CD4-positive, alpha-beta T cell treated with Interleukin-21 for 1 hour (primary cell): ENCODE measurements around the gene GAB3.

Experiments used
- DNase-seq: peaks from one replicate; pipeline ENCODE4 v3.0.0-alpha.2; 2020

Gene GAB3, protein sequence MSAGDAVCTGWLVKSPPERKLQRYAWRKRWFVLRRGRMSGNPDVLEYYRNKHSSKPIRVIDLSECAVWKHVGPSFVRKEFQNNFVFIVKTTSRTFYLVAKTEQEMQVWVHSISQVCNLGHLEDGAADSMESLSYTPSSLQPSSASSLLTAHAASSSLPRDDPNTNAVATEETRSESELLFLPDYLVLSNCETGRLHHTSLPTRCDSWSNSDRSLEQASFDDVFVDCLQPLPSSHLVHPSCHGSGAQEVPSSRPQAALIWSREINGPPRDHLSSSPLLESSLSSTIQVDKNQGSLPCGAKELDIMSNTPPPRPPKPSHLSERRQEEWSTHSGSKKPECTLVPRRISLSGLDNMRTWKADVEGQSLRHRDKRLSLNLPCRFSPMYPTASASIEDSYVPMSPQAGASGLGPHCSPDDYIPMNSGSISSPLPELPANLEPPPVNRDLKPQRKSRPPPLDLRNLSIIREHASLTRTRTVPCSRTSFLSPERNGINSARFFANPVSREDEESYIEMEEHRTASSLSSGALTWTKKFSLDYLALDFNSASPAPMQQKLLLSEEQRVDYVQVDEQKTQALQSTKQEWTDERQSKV

DNA sequence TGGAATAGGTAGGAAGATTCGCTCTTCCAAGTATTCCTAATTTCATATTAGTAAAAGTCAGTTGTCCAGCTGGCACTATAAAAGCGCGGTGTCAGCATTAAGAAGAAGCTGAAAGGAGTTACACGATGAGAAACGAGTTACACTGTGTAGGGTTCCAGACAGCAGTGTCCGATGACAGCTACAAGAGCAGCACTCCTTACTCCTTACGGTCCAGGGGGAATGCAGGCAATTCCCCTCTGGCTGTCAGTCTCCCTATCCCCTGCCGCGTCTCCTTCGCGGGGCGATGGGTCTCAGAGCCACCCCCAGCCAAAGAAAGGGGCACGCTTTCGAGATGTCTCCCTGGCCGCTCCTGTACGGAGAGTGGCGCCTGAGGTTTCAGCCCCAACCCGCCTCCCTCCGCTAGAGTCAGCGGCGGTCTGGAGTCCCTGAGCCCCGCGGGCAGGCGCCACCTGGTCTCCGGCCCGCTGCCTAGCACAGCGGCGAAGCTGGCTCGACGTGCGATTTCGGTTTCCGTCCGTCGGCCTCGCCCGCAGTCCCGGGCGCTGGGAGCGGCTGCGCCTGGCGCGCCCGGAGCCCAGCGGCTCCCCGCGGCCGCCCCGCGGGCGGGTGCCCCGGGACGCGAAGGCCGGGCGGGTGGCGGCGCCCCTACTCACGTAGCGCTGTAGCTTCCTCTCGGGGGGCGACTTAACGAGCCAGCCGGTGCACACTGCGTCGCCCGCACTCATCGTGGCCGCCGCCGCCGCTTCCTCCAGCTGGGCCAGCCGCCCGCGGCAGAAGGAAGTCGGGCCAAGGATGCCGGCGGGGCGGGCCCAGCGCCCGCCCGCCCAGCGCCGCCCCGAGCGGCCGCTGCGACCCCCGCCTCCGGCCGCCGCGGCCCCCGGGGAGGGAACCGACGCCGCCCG is at the start of gene GAB3:
TSS of gene GAB3 (minus strand) at position 777 of the 902 bp plus-strand sequence. CDS start at position 725, 52 bp downstream.
- DNase-seq = peak; percentile 50

DNA sequence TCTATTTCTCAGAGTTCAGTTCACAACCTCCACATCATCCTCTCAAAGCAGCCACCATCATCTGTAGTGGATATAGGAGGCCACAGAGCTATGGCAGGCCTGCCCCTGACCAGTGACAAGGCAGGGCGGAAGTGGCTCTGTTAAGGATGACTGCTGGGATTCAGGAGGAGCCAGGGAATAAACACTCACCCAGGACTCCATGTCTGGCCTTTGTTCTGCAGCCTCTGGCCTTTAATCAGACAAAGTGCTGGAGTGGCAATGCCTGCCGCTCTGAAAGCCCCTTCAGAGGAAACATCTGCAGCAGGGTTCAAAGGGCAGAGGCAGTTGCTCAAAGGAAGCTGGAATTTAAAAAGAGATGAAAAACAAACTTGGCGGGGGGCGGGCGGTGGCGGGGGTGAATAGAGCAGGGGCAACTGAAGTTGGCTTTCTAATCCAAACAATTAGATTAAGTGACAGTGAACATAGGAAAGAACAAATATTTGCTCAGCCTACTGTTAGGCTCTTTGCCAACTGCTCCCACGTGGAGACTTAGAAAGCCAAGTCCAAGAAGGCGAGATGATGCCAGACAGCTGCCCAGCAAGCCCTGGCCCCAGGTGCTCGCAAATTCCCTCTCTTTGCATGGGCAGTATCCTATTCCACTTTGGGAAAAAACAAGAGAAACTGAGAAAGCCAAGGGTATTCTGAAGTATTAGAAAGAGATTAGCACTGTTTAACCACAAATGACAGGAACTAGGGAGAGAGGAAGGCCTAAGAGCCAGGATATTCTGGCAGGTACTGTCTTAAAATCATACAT is 48.9 kb upstream of the GAB3 start:
- DNase-seq = no peak

DNA sequence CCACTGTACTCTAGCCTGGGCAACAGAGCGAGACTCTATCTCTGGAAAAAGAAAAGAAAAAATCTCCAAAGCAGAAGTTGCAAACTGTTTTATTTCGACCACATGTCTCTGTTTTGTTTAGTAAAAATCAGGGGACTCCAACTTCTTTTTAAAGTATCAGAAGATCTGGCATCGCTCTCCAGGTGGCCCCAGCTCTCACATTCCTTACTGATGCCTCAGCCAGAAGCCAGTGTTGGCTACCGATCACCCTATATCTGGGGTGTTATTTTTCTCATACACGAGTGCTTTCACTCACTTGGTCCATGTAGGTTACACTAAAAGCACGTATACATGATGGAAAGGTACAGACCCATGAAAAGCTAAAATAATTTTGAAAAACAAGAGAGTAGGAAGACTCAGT is 46.1 kb upstream of the GAB3 start:
- no peak for DNase-seq

DNA sequence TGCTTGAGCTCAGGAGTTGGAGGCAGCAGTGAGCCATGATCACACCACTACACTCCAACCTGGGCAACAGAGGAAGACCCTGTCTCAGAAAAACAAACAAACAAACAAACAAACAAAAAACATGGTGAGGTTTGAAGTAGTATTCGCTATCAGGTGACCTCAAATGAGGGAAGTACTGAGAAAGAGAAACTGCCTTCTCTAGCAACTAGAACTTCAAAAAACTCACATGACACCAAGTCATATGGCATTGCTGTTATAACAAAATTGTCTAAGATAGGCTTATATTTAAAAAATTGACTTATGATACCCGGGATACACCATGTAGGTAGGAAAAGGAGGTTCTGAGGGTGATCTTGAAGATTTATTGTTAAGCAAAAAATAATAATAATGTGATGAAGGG is 44.1 kb upstream of the GAB3 start:
- no peak for DNase-seq

DNA sequence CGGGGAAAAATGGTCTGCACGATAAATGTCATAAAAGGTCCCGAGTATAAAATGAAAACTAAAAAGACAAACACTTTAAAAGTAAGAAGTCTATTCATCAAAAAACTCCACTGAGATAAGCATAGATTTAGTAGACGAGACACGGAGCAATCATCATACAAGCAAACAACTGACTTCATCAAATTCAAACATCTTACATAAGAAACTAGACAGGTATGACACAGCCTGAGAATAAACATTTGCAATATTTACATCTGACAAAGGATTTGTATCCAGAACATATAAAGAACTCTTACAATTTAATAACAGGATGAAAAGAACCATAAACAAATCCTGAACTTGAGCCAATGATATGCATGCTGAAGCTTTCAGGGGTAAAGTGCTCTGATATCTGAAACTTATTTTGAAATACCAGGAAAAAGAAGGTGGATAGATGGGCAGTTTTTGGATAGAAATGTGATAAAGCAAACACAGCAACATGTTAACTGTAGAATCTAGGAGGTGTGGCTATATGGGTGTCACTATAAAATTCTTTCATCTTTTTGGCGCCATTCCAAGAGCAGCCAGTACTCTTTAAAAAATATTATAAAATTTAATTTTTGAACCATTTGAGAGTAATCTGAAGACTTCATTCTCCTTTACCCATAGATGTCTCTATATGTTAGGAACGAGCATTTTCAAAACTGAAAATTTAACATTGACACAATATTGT is 42.4 kb upstream of the GAB3 start:
- DNase-seq = no peak

DNA sequence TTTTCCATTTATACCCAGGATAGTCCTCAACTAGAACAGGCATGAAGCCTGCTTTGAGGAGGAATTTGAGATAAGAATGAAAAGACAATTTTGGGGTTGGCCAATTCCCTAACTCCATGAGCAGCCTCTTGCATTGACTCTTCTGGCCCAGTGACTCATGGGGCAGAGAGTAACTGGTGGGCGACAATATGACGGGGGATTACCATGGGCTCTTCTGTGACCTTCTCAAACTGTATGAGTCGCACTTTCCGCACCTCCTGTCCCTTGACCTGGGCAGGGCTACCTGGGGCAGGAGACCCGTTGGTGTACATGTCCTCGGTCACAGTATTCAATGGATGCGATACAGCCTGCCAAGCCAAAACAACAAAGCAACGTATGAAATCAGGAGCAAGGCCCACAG is 41.1 kb upstream of the GAB3 start:
- DNase-seq = no peak

DNA sequence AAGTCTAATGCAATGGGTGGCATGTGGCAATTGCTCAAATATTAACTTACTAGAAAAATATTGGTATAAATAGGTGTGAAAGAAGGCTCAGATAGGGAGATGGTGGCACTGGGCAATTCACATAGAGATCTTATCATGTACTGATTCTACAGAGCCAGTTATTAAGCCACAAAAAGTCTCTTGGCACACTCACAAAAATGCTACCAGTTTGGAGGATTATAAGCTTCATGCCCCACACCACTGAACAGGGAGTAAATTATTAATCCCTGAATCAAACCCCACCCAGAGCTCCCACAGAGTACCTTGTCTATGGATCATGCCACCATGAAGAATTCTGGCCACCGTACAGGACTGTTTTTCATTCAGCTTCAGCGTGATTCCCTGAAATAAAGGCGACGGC is 40.6 kb upstream of the GAB3 start:
- DNase-seq = no peak

DNA sequence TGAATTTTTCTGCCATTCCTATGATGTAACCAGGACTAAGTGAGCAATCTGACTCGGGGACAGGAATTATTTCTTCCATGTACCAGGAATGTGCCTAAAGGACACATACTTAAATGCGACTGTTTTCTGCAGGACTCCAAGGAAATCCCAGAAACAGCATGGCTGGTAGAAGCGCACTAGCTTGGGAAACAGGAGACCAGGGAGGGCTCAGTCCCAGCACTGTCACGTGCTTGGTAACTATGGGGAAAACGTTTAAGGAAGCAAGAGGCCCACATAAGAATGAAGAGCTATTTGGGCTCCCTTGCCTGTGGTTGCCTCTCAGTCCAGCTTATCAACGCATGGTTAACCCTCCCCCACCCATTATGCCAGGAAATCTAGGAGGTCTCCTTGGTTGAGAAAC is 34.8 kb upstream of the GAB3 start:
- no peak for DNase-seq

DNA sequence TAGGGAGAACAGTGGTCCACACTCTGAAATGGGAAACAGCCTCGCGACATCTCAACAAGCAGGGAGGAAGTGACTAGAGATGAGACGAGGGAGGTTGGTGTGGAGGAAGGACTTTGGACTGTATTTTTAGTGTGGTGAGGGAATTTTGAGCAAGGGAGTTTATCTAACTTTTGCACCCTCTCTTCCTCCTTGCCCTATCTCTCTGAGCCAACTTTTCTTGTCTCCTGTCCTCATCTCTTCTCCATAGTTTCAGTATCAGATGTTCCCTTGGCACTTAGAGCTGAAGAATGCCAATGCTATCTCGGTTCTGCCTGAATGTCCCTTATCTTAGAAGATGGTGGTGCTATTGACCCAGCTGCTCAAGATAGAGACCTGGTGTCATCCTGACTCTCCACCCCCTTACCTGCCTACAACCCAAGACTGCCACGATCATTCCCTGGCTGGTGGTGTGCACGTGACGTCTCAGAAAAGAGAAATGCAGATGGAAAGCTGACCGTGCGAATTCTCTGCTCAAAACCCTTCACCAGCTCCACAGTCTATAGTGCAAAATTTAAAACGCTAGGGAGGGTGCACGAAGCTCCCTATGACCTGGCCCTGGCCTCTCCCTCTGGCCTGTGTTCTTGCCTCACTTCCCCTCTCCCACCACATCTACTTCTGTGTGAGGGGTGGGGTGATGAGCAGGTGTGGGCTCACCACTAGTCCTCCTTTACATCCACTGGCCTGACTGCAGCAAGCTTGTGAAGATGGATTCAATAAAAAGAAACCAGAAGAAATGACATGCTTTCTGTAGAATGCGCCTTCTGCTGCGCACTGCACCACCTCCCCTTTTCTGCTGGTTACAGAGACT is 33.5 kb upstream of the GAB3 start:
- no peak for DNase-seq

DNA sequence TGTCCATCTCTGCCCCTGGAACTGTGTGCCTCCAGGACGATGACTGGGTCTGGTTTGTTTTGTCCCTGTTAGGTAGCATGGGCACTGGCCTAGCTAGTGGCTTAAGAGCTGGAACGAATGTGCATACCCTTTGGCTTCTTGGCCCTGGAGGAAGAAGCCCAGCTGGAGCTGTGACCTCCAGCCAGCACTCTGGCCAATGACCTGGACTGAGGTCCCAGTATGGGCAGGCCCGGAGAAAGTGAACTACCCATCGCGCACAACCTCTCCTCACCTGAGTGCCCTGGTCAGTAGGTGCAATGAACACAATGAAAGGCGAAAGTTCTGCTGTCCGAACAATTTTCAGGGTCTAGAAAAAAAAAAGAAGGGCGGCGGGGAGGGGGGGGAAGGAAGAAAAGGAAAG is 30.1 kb upstream of the GAB3 start:
- DNase-seq = no peak

DNA sequence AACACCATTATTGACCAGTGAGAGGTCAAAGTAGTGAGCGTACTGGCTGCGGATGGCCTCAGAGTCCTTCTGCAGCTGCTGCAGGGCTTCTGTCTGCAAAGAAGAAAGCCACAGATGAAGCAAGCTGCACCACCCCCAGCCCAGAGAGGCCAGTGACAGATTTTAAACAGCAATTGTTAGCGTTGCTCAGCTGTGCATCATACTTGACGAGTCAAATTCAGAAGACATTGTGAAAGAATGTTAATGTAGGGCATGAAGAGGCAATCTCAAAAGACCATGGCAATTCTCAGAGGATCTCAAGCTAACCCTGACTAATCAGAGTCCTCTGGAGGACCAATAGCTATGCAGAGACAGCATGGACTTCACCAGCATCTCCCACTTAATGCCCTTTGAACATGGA is 28.4 kb upstream of the GAB3 start:
- DNase-seq = no peak

DNA sequence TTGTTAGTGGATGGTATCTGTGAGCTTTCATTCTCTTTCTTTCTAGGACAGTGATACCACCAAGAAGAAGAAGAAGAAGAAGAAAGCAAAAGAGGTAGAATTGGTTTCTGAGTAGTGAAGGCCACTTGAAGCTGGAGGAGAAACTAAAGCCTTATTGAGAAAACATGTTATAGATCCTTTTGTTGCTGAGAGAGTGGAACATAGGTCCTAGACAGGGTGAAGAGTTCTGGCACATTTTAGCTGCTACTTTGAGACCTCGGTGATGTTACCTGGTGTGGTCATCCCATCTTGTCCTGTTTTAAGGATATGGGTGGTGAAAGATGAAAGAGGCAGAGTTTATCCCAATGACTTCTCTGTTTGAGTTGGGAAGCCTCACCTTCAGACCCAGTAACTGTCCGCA is 25.9 kb upstream of the GAB3 start:
- no peak for DNase-seq

DNA sequence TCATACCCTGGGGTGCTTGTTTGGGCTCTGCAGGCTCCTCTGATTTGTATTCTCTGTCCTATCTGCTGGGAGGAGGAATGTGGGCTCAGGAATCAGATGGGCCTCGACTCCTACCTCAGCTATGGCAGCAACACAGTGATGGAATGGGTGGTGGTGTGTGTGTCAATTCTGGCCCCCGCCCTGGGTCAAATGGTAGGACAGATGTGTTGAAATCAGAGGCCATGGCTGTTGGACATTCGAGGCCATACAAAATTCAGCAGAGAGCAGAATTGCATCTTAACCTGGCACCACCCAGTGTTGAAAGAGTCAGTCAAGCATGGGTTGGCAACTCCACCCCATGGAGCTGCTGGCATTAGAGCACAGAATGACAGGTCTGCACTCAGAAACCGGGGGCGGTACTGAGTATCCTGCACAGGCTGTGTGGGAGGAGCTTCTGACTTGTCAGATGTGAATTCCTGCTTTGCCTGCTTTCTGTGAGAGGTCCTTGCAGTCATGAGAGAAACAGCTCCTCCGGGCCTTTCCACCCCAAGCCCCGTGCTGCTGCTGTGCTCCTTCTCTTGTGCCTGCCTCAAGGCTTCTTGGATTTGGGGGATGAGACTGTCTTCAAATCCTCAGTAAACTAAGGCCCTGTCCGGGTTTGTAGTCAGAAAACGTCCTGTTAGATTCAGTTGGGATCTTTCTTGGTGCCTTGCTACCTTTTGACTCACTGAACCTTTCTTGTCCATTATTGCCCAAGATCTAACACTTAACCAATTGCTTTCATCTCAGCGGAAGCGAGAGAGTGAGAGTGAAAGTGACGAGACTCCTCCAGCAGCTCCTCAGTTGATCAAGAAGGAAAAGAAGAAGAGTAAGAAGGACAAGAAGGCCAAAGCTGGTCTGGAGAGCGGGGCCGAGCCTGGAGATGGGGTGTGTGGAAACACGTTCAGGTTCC is 24.8 kb upstream of the GAB3 start:
- no peak for DNase-seq

DNA sequence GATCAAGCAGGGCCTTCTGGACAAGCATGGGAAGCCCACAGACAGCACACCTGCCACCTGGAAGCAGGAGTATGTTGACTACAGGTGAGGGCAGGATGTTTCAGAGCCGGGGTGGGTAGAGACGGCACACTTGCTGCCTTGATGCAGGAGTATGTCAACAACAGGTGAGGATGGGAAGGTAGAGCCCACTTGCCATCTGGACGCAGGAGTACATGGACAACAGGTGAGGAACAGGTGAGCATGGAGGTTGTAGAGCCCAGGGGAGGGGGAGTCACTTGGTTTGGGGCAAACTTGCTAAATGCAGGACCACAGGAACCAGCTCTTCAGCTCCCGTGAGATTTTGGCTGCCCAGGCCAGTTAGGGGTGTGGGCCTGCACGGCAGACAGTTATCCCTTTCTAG is 23.7 kb upstream of the GAB3 start:
- no peak for DNase-seq

DNA sequence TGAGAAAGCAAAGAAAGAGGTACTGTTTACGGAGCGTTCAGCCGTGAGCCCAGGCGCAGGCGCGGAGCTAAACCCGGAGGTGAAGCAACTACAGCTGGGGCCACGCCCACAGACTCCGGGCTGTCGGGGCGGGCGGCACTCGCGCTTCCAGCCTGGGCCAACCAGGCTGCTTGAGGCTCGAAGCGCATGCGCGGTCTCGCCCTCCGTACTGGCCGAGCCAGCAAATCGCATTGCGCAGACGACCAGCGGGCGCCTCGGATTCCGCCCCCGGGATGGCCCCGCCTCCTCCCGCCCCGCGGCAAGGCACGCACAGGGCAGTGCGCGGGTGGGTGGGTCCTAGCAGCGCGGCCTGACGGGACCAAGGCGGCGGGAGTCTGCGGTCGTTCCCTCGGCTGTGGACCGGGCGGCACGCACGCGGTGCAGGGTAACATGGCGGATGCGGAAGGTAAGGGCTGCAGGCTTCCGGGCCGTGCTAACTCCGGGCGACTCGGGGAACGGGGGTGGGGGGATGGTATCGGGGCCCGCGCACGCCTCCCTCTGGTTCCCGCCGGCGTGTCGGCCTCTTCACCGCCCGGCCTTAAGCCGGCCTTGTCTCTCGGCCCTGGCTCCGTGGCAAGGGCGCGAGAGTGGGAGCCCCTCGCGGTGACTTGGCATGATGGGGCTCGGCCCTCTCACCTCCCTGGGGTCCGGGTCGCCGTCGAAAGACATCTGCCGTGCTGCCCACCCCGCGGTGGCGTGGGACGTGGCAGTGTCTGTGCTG is 11.8 kb upstream of the GAB3 start, which contains the start of gene DKC1:
TSS of gene DKC1 (plus strand) at position 328 of the 760 bp plus-strand sequence. CDS start at position 430, 102 bp downstream.
- peak; percentile 95 for DNase-seq

DNA sequence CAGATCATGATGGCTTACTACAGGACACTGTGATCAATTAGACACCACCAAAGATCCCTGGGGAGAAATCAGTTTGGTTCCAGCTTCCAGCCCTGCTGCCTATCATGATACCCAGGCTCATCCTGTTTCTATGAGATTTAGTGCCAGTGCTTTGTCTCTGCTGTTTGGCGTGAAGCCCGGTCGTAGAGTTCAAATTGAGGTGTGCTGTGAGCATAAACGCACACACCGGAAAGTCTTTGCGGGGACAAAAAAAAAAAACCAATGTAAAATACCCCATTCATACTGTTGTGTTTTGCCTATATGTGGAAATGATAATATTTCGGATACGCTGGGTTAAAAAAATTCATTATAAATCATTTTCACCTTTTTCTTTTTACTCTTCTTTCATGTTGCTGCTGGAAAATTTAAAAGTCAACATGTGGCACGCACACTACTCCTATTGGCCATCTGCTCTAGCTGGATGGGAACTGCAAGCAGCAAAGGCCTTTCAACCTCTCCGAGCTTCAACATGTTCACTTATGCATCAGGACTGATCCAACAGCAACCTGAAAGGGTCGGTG is 11.2 kb upstream of the GAB3 start:
- no peak for DNase-seq

DNA sequence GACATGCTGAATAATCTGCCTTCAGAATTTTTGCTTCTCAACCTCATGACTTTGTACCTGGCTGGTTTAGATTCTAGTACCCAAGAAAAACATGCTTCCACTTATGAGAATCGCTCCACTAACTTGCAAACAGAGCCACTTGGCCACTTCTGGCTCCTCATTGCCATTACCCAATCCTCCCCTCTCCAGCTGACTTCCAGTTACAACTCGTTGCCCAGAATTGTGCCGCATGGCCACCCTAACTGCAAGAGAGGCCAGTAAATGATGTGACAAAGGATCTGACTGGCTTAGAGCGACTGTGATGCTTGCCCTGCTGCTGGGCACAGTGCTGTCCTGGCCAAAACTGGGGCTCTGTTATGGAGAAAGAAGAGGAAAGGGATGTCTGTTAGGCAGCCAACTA is 7.8 kb upstream of the GAB3 start:
- no peak for DNase-seq

DNA sequence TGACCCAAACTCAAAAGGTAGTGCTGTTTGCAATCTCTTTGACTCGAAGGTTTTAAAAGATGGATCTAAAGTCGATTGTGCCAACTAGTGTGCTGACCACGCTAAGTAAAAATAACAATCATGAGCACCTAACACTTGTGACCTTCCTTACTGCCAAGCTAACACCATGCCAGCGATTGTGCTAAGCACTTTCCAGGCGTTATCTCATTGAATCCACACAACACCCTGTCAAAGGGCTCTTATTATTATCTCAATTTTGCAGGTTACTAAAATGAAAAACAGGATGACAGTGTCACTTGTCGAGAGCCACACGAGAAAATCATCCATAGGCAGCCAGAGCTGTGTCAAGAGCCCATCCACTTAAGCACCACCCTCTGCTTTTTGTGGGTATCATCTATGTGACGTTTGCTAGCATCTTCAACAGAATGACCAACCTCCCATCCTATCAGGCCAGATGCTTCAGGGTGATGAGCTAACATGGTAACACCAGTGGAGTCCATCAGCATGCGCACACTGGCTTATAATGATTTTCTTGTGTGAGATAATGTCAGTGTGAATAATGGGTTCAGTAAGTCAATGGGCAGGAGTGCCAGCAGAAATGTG is 893 bp upstream of the GAB3 start:
- DNase-seq = no peak
